Smooth muscle cell of the umbilical artery (primary cell): ENCODE data around the gene PCDHGA12. TPM values are rescaled to one million over a fixed set of nuclear protein-coding genes. Genes with fewer than 3 reads are reported as not detected.

Experiments used
- total RNA-seq: library from RNA; depleted of rRNA; stranded (reverse); fragments of >200 nt; gene quantifications from 2 replicates; pipeline ENCODE4 v1.2.3, GENCODE V29; 2014

PCDHGA12 gene
- total RNA-seq = 16.3 and 33.7 TPM in 2 replicates

GRCh38 chr5:141430332-141431113 is at the start of gene PCDHGA12:
TSS of gene PCDHGA12 (plus strand) at chr5:141430507. CDS start at chr5:141430760, 253 bp downstream.

DNA sequence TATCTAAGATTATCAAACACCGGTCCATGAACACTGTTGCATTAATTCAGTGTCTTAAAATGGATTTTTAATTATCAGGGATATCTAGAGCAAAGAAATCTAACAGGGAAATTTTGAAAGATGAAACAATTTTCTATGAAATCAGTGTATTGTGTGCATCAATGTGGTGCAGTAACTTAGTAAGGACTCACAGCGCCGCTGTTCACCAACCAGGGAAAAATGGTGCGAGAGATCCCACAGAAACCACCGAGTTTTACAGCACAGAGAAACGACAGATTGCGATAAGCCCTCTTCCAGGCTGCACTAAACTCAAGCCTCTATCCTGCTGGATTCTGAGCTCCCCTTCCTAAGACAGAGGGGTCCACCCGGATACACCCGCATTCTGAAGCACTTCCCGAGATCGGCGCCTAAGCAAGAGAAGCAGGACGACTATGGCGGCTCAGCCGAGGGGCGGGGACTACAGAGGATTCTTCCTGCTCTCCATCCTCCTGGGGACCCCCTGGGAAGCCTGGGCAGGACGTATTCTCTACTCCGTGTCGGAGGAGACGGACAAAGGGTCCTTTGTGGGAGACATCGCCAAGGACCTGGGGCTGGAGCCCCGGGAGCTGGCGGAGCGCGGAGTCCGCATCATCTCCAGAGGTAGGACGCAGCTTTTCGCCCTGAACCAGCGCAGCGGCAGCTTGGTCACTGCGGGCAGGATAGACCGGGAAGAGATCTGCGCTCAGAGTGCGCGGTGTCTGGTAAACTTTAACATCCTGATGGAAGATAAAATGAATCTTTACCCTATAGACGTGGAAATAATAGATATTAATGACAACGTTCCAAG is 47.6 kb upstream of the PCDHGA12 start, which contains the start of gene PCDHGA7:
TSS of gene PCDHGA7 (plus strand) at position 274 of the 826 bp plus-strand sequence. CDS start at position 432, 158 bp downstream.

GRCh38 chr5:141387557-141388311 is 42.6 kb upstream of the PCDHGA12 start, which contains the start of gene PCDHGB4:
TSS of gene PCDHGB4 (plus strand) at chr5:141387698. CDS start at chr5:141387885, 187 bp downstream.

DNA sequence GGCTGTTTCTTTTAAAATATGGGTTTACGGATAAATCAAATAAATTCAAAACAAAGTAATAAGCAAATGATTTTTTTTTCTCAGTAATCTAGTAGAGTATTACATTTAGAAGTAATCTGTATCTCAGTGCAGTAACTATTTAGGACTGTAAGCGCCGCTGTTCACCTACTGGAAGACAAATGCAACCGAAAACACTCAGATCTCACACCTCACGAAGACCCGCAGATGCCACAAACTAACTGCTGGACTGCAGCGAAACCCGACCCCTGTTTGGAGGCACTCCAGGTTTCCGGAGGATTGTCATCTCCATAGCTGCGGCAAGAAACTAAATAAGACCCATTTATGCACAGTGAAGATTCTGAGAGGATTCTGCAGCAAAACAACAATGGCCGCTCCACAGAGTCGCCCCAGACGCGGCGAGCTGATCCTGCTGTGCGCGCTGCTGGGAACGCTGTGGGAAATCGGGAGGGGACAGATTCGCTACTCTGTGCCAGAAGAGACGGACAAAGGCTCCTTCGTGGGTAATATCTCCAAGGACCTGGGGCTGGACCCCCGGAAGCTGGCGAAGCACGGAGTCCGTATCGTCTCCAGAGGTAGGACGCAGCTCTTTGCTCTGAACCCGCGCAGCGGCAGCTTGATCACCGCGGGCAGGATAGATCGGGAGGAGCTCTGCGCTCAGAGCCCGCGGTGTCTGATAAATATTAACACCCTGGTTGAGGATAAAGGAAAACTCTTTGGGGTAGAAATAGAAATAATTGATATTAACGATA is 37.7 kb upstream of the PCDHGA12 start, which contains the start of gene PCDHGA8:
TSS of gene PCDHGA8 (plus strand) at position 205 of the 770 bp plus-strand sequence. CDS start at position 386, 181 bp downstream.

GRCh38 chr5:141397756-141398551 is 32.4 kb upstream of the PCDHGA12 start, which contains the start of gene PCDHGB5:
TSS of gene PCDHGB5 (plus strand) at chr5:141397947. CDS start at chr5:141398128, 181 bp downstream.

GRCh38 chr5:141402553-141403243 is 27.6 kb upstream of the PCDHGA12 start, which contains the start of gene PCDHGA9:
TSS of gene PCDHGA9 (plus strand) at chr5:141402778. CDS start at chr5:141402953, 175 bp downstream.

GRCh38 chr5:141407790-141408505 is 22.4 kb upstream of the PCDHGA12 start, which contains the start of gene PCDHGB6:
TSS of gene PCDHGB6 (plus strand) at chr5:141408021. CDS start at chr5:141408203, 182 bp downstream.

GRCh38 chr5:141412854-141413539 is 17.3 kb upstream of the PCDHGA12 start, which contains the start of gene PCDHGA10:
TSS of gene PCDHGA10 (plus strand) at chr5:141412987. CDS start at chr5:141413176, 189 bp downstream.

DNA sequence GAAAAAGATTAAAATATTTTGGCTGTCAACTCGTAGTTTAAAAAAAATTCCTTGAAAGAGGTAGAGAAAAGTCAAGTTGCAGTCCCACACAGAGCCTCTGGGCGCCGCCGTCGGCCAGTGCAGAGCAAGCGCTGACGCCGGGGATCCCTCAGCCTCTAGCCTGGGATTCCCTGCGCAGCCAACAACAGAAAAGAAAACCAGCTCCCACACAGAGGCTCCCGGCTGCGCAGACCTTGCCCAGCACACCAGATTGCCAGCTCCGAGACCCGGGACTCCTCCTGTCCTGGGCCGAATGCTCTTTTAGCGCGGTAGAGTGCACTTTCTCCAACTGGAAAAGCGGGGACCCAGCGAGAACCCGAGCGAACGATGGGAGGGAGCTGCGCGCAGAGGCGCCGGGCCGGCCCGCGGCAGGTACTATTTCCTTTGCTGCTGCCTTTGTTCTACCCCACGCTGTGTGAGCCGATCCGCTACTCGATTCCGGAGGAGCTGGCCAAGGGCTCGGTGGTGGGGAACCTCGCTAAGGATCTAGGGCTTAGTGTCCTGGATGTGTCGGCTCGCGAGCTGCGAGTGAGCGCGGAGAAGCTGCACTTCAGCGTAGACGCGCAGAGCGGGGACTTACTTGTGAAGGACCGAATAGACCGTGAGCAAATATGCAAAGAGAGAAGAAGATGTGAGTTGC is 12.7 kb upstream of the PCDHGA12 start, which contains the start of gene PCDHGB7:
TSS of gene PCDHGB7 (plus strand) at position 184 of the 679 bp plus-strand sequence. CDS start at position 367, 183 bp downstream.

GRCh38 chr5:141420855-141421488 is 9.3 kb upstream of the PCDHGA12 start, which contains the start of gene PCDHGA11:
TSS of gene PCDHGA11 (plus strand) at chr5:141421051. CDS start at chr5:141421228, 177 bp downstream.

GRCh38 chr5:141475625-141476131 is 45.4 kb downstream of the PCDHGA12 start, which contains the start of gene PCDHGC3:
TSS of gene PCDHGC3 (plus strand) at chr5:141475966. CDS start at chr5:141476117, 151 bp downstream.

Other genes starting within 250 kb of the PCDHGA12 start
- gene PCDHB16, start 248.1 kb upstream of the PCDHGA12 start, total RNA-seq = 0.09 and 0.30 TPM in 2 replicates
- gene PCDHB9, start 243.3 kb upstream of the PCDHGA12 start, total RNA-seq = 0.18 and 0.30 TPM in 2 replicates
- gene PCDHB10, start 238.2 kb upstream of the PCDHGA12 start, total RNA-seq = 0.42 and 0.59 TPM in 2 replicates
- 0.05 and 0.30 TPM in 2 replicates for gene PCDHB11, start 230.9 kb upstream of the PCDHGA12 start, total RNA-seq
- gene PCDHB12, start 221.8 kb upstream of the PCDHGA12 start, total RNA-seq = 0.05 and 0.30 TPM in 2 replicates
- 0.28 and 0.89 TPM in 2 replicates for gene PCDHB13, start 216.6 kb upstream of the PCDHGA12 start, total RNA-seq
- gene PCDHB14, start 207.2 kb upstream of the PCDHGA12 start, total RNA-seq = 0.42 and 1.5 TPM in 2 replicates
- gene PCDHB15, start 185.1 kb upstream of the PCDHGA12 start, total RNA-seq = 0.28 and 0.59 TPM in 2 replicates
- 0.28 and 0.30 TPM in 2 replicates for gene SLC25A2, start 126.5 kb upstream of the PCDHGA12 start, total RNA-seq
- 79.9 and 81.4 TPM in 2 replicates for gene TAF7, start 109.7 kb upstream of the PCDHGA12 start, total RNA-seq
- gene PCDHGA1, start 100.0 kb upstream of the PCDHGA12 start, total RNA-seq = 0.69 and 0.89 TPM in 2 replicates
- gene PCDHGA2, start 91.7 kb upstream of the PCDHGA12 start, total RNA-seq = 3.5 and 3.9 TPM in 2 replicates
- 1.6 and 2.1 TPM in 2 replicates for gene PCDHGA3, start 86.7 kb upstream of the PCDHGA12 start, total RNA-seq
- 3.3 TPM in 2 replicates for gene PCDHGB1, start 80.4 kb upstream of the PCDHGA12 start, total RNA-seq
- 5.8 and 6.5 TPM in 2 replicates for gene PCDHGA4, start 75.5 kb upstream of the PCDHGA12 start, total RNA-seq
- 2.1 and 2.4 TPM in 2 replicates for gene PCDHGB2, start 70.5 kb upstream of the PCDHGA12 start, total RNA-seq
- 0.89 and 0.92 TPM in 2 replicates for gene PCDHGA5, start 66.3 kb upstream of the PCDHGA12 start, total RNA-seq
- 6.5 and 6.8 TPM in 2 replicates for gene PCDHGB3, start 60.3 kb upstream of the PCDHGA12 start, total RNA-seq
- gene PCDHGA6, start 56.6 kb upstream of the PCDHGA12 start, total RNA-seq = 3.2 and 4.2 TPM in 2 replicates
- gene PCDHGA7, start 47.8 kb upstream of the PCDHGA12 start, total RNA-seq = 4.2 and 6.8 TPM in 2 replicates
- gene PCDHGB4, start 42.8 kb upstream of the PCDHGA12 start, total RNA-seq = 25.5 and 27.3 TPM in 2 replicates
- gene PCDHGA8, start 37.9 kb upstream of the PCDHGA12 start, total RNA-seq = 2.8 and 3.0 TPM in 2 replicates
- 30.9 and 34.3 TPM in 2 replicates for gene PCDHGB5, start 32.6 kb upstream of the PCDHGA12 start, total RNA-seq
- 3.6 and 4.5 TPM in 2 replicates for gene PCDHGA9, start 27.7 kb upstream of the PCDHGA12 start, total RNA-seq
- 2.4 and 2.8 TPM in 2 replicates for gene PCDHGB6, start 22.5 kb upstream of the PCDHGA12 start, total RNA-seq
- gene PCDHGA10, start 17.5 kb upstream of the PCDHGA12 start, total RNA-seq = 6.8 and 8.6 TPM in 2 replicates
- 8.3 and 10.1 TPM in 2 replicates for gene PCDHGB7, start 12.8 kb upstream of the PCDHGA12 start, total RNA-seq
- gene PCDHGA11, start 9.5 kb upstream of the PCDHGA12 start, total RNA-seq = 12.5 and 19.4 TPM in 2 replicates
- 38.6 and 69.3 TPM in 2 replicates for gene PCDHGC3, start 45.5 kb downstream of the PCDHGA12 start, total RNA-seq
- 2.4 and 3.5 TPM in 2 replicates for gene PCDHGC4, start 54.5 kb downstream of the PCDHGA12 start, total RNA-seq
- 2.4 and 10.2 TPM in 2 replicates for gene PCDHGC5, start 58.6 kb downstream of the PCDHGA12 start, total RNA-seq
- 14.0 and 53.9 TPM in 2 replicates for gene DIAPH1, start 188.5 kb downstream of the PCDHGA12 start, total RNA-seq
- 44.2 and 49.2 TPM in 2 replicates for gene HDAC3, start 206.3 kb downstream of the PCDHGA12 start, total RNA-seq
- gene RELL2, start 206.5 kb downstream of the PCDHGA12 start, total RNA-seq = 3.9 and 7.0 TPM in 2 replicates
- gene FCHSD1, start 220.9 kb downstream of the PCDHGA12 start, total RNA-seq = 39.2 and 61.7 TPM in 2 replicates